Stromal cell of bone marrow (primary cell): ENCODE data around the gene NUDT6.
A peak's percentile ranks its signal among the peaks of the same experiment; 100 is the strongest.

Experiments
- DNase-seq: peaks from one replicate; pipeline ENCODE4 v3.0.0-alpha.2; 2012; ENCODE audit warnings: low read depth

The NUDT6 gene

GRCh38 chr4:122914292-122914904 is 8.0 kb downstream of the NUDT6 start:
- no peak for DNase-seq

GRCh38 chr4:122912810-122913575 is 9.4 kb downstream of the NUDT6 start:
- DNase-seq: no peak

- no peak for DNase-seq
Observed at GRCh38 chr4:122911588-122911987, 10.8 kb downstream of the NUDT6 start.

- no peak for DNase-seq
Observed at GRCh38 chr4:122909683-122910082, 12.7 kb downstream of the NUDT6 start.

GRCh38 chr4:122908223-122908622 is 14.2 kb downstream of the NUDT6 start:
- no peak for DNase-seq

GRCh38 chr4:122906859-122907305 is 15.5 kb downstream of the NUDT6 start:
- no peak for DNase-seq

- DNase-seq: no peak
Observed at GRCh38 chr4:122903766-122904288, 18.6 kb downstream of the NUDT6 start.

GRCh38 chr4:122901247-122902010 is 21.0 kb downstream of the NUDT6 start:
- no peak for DNase-seq

GRCh38 chr4:122900314-122900713 is 22.1 kb downstream of the NUDT6 start:
- DNase-seq: no peak

GRCh38 chr4:122899682-122900081 is 22.7 kb downstream of the NUDT6 start:
- no peak for DNase-seq

- peak; percentile 86 for DNase-seq
Observed at GRCh38 chr4:122898370-122899150, 23.8 kb downstream of the NUDT6 start.

GRCh38 chr4:122896270-122896669 is 26.1 kb downstream of the NUDT6 start:
- DNase-seq: no peak

GRCh38 chr4:122895336-122895995 is 26.9 kb downstream of the NUDT6 start:
- peak; percentile 31 for DNase-seq

- DNase-seq: no peak
Observed at GRCh38 chr4:122894827-122895226, 27.6 kb downstream of the NUDT6 start.

- DNase-seq: no peak
Observed at GRCh38 chr4:122890147-122890795, 32.1 kb downstream of the NUDT6 start.

- DNase-seq: no peak
Observed at GRCh38 chr4:122889726-122890125, 32.7 kb downstream of the NUDT6 start.

- no peak for DNase-seq
Observed at GRCh38 chr4:122884499-122884898, 37.9 kb downstream of the NUDT6 start.

GRCh38 chr4:122882857-122883735 is 39.3 kb downstream of the NUDT6 start:
- no peak for DNase-seq

GRCh38 chr4:122879001-122879400 is 43.4 kb downstream of the NUDT6 start:
- no peak for DNase-seq

GRCh38 chr4:122876456-122876855 is 45.9 kb downstream of the NUDT6 start:
- no peak for DNase-seq
